Karpas-422 (cell line): ENCODE results near the gene OSCP1. TPM values are rescaled to one million over a fixed set of nuclear protein-coding genes. Genes with fewer than 3 reads are reported as not detected.

ENCODE experiments used
- DNase-seq: peaks from one replicate; pipeline ENCODE4 v3.0.0-alpha.2; 2015
- H2AFZ ChIP-seq: fragments of 200-600 bp; sonication (generic); 2 replicates; pipeline ENCODE4 v1.6.1; 2014; ENCODE audit warnings: antibody characterized with exemption, low read length, mixed read lengths
- H3K27ac ChIP-seq: fragments of 200-600 bp; sonication (generic); 2 replicates; pipeline ENCODE4 v1.5.1; 2014; ENCODE audit warnings: mild to moderate bottlenecking, low read length, moderate library complexity
- H3K27me3 ChIP-seq: fragments of 200-600 bp; sonication (generic); 2 replicates; pipeline ENCODE4 v1.6.1; 2014; ENCODE audit warnings: low read length, mixed read lengths
- H3K36me3 ChIP-seq: fragments of 200-600 bp; sonication (generic); 2 replicates; pipeline ENCODE4 v1.6.1; 2014; ENCODE audit warnings: low read length, mixed read lengths; ENCODE audit not compliant: insufficient read depth
- H3K4me1 ChIP-seq: fragments of 200-600 bp; sonication (generic); 2 replicates; pipeline ENCODE4 v1.6.1; 2014; ENCODE audit warnings: mild to moderate bottlenecking, low read length, mixed read lengths
- H3K4me2 ChIP-seq: fragments of 200-600 bp; sonication (generic); 2 replicates; pipeline ENCODE4 v1.6.1; 2014; ENCODE audit warnings: low read length, low read depth, mild to moderate bottlenecking; ENCODE audit not compliant: poor library complexity, severe bottlenecking
- H3K4me3 ChIP-seq: fragments of 200-600 bp; sonication (generic); 2 replicates; pipeline ENCODE4 v1.5.1; 2014; ENCODE audit warnings: mild to moderate bottlenecking, antibody characterized with exemption, low read length, mixed read lengths
- H3K79me2 ChIP-seq: fragments of 200-600 bp; sonication (generic); 2 replicates; pipeline ENCODE4 v1.6.1; 2014; ENCODE audit warnings: mild to moderate bottlenecking, low read length, mixed read lengths
- H3K9ac ChIP-seq: fragments of 200-600 bp; sonication (generic); 2 replicates; pipeline ENCODE4 v1.6.0; 2014; ENCODE audit warnings: low read length
- H3K9me2 ChIP-seq: fragments of 200-600 bp; sonication (generic), shearing (Covaris generic); replicated peaks from 2 replicates; pipeline ENCODE4 v1.6.0; 2014; ENCODE audit warnings: mild to moderate bottlenecking, low read length, moderate library complexity; ENCODE audit not compliant: insufficient read depth
- H3K9me3 ChIP-seq: fragments of 300-700, 200-600 bp; sonication (generic); 2 replicates; pipeline ENCODE4 v1.6.1; 2014; ENCODE audit warnings: low read length, mixed read lengths
- H4K20me1 ChIP-seq: fragments of 200-600 bp; sonication (generic); 2 replicates; pipeline ENCODE4 v1.6.1; 2014; ENCODE audit warnings: mild to moderate bottlenecking, antibody characterized with exemption, low read length, low read depth; ENCODE audit not compliant: insufficient read depth
- total RNA-seq: library from RNA; depleted of rRNA; stranded (reverse); fragments of >200 nt; shearing (Covaris generic); gene quantifications from 2 replicates; pipeline ENCODE4 v1.2.3, GENCODE V29; 2014; ENCODE audit warnings: low replicate concordance

The OSCP1 gene
- total RNA-seq, 1 experiment from 2014 or later: 15.0 TPM

- no peaks in the 10 kb centered on the region for H4K20me1 ChIP-seq
- H3K36me3 ChIP-seq: peaks cover 6% of the 10 kb centered on the region; the same call in 1 of the 2 replicates
- no peak overlapping the region for H3K27ac ChIP-seq
- H3K9me3 ChIP-seq: no peaks in the 10 kb centered on the region
- H3K9ac ChIP-seq: no peak overlapping the region
- H3K79me2 ChIP-seq: no peaks in the 10 kb centered on the region
- H2AFZ ChIP-seq: no peak overlapping the region
- H3K9me2 ChIP-seq: no peaks in the 10 kb centered on the region
- H3K4me3 ChIP-seq: no peak overlapping the region
- no peak for DNase-seq
- no peak overlapping the region for H3K4me2 ChIP-seq
- H3K27me3 ChIP-seq: no peaks in the 10 kb centered on the region
- peaks cover 19% of the 10 kb centered on the region for H3K4me1 ChIP-seq
Measured at GRCh38 chr1:36415661-36416326, 34.5 kb downstream of the OSCP1 start.

- Histone ChIP-seq H3K4me2 (no peak overlapping the region), H3K9ac (no peak overlapping the region), H2AFZ (no peak overlapping the region), H3K4me1 (peaks cover 8% of the 10 kb centered on the region), H3K79me2 (no peaks in the 10 kb centered on the region), H4K20me1 (no peaks in the 10 kb centered on the region), H3K4me3 (no peak overlapping the region), H3K27ac (no peak overlapping the region), H3K9me2 (no peaks in the 10 kb centered on the region), H3K9me3 (no peaks in the 10 kb centered on the region), H3K27me3 (no peaks in the 10 kb centered on the region), H3K36me3 (peaks cover 8% of the 10 kb centered on the region; the same call in 1 of the 2 replicates)
- DNase-seq: no peak
Measured at GRCh38 chr1:36414384-36414783, 35.9 kb downstream of the OSCP1 start.

GRCh38 chr1:36411674-36412648 is 38.3 kb downstream of the OSCP1 start:
- Histone ChIP-seq H2AFZ (no peak overlapping the region), H3K79me2 (no peaks in the 10 kb centered on the region), H3K4me3 (no peak overlapping the region), H3K27me3 (no peaks in the 10 kb centered on the region), H3K27ac (no peak overlapping the region), H3K4me1 (peaks cover 3% of the 10 kb centered on the region; the same call in 1 of the 2 replicates), H3K9ac (no peak overlapping the region), H3K9me3 (no peaks in the 10 kb centered on the region), H3K36me3 (peaks cover 8% of the 10 kb centered on the region; the same call in 1 of the 2 replicates), H3K4me2 (no peak overlapping the region), H4K20me1 (no peaks in the 10 kb centered on the region), H3K9me2 (no peaks in the 10 kb centered on the region)
- peak; percentile 77 for DNase-seq

- H3K27me3 ChIP-seq: no peaks in the 10 kb centered on the region
- H4K20me1 ChIP-seq: no peaks in the 10 kb centered on the region
- H3K4me1 ChIP-seq: peaks cover 3% of the 10 kb centered on the region; the same call in 1 of the 2 replicates
- no peaks in the 10 kb centered on the region for H3K9me3 ChIP-seq
- 0 out of 2 replicates have a peak, but pooled peaks cover 2% of the 10 kb centered on the region for H3K79me2 ChIP-seq
- H3K4me3 ChIP-seq: no peak overlapping the region
- H3K9ac ChIP-seq: no peak overlapping the region
- no peak overlapping the region for H2AFZ ChIP-seq
- no peak overlapping the region for H3K27ac ChIP-seq
- DNase-seq: no peak
- H3K36me3 ChIP-seq: peaks cover 8% of the 10 kb centered on the region; the same call in 1 of the 2 replicates
- no peaks in the 10 kb centered on the region for H3K9me2 ChIP-seq
- no peak overlapping the region for H3K4me2 ChIP-seq
Measured at GRCh38 chr1:36408479-36408878, 41.8 kb downstream of the OSCP1 start.

- Histone ChIP-seq H3K9me3 (no peaks in the 10 kb centered on the region), H3K27me3 (no peaks in the 10 kb centered on the region), H3K4me1 (peaks cover 12% of the 10 kb centered on the region), H3K79me2 (peaks cover 10% of the 10 kb centered on the region), H3K9me2 (no peaks in the 10 kb centered on the region), H3K27ac (no peak overlapping the region), H2AFZ (no peak overlapping the region), H3K36me3 (peaks cover 6% of the 10 kb centered on the region; the same call in 1 of the 2 replicates), H3K4me2 (no peak overlapping the region), H3K4me3 (no peak overlapping the region), H3K9ac (no peak overlapping the region), H4K20me1 (no peaks in the 10 kb centered on the region)
- DNase-seq: no peak
Measured at GRCh38 chr1:36406440-36406839, 43.8 kb downstream of the OSCP1 start.

- Histone ChIP-seq H3K27ac (no peak overlapping the region), H3K79me2 (peaks cover 18% of the 10 kb centered on the region), H3K9ac (0 out of 2 replicates have a peak overlapping the region, but pooled peaks have one; percentile 84), H3K27me3 (no peaks in the 10 kb centered on the region), H3K4me3 (peak overlapping the region; percentile 83), H3K9me3 (no peaks in the 10 kb centered on the region), H3K4me1 (peaks cover 35% of the 10 kb centered on the region), H2AFZ (no peak overlapping the region), H3K9me2 (no peaks in the 10 kb centered on the region), H3K4me2 (peak overlapping the region; percentile 88), H4K20me1 (no peaks in the 10 kb centered on the region), H3K36me3 (no peaks in the 10 kb centered on the region)
- no peak for DNase-seq
Measured at GRCh38 chr1:36402504-36402890, 47.8 kb downstream of the OSCP1 start.

- H3K4me3 ChIP-seq: peak overlapping the region; percentile 83
- peaks cover 35% of the 10 kb centered on the region for H3K4me1 ChIP-seq
- no peaks in the 10 kb centered on the region for H4K20me1 ChIP-seq
- no peak for DNase-seq
- no peaks in the 10 kb centered on the region for H3K36me3 ChIP-seq
- H3K27me3 ChIP-seq: no peaks in the 10 kb centered on the region
- peak overlapping the region; percentile 88 for H3K4me2 ChIP-seq
- no peaks in the 10 kb centered on the region for H3K9me2 ChIP-seq
- no peak overlapping the region for H2AFZ ChIP-seq
- peaks cover 25% of the 10 kb centered on the region for H3K79me2 ChIP-seq
- H3K9me3 ChIP-seq: no peaks in the 10 kb centered on the region
- H3K27ac ChIP-seq: peak overlapping the region; percentile 87; the same call in 1 of the 2 replicates
- H3K9ac ChIP-seq: peak overlapping the region; percentile 84
Measured at GRCh38 chr1:36401602-36402503, 48.4 kb downstream of the OSCP1 start.
